ENCODE data around the gene CD83.

CD83 gene

DNA sequence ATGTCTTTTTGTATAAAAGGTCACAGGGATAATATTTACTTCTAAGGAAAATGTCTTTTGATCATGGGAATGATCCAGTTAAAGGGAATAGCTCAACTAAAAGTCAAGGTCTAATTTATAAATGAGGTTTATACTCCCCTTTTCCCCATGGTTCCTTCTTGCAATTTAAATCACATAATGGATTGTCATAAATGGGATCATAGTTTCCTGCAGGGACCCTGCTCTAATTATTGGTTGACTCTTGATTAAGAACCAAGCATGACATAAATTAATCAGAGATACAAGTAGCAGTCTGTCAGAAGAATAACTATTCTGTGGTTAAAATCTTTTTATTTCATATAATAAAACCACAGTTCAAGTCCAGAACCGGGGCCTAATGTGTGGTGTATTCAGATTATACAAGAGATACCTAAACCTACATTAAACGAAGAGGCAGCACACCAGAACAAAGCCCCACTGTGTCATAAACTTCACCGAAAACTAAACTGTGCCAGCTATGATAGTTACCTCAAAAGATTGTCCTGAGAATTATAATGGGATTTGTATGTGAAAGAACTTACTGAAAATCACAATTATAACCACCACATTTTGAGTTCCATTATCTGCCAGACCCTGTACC, 43.0 kb upstream of the CD83 start:
- H3K4me3 ChIP-seq (replicated peaks; ENCODE audit: low read depth, low read length), result peak overlapping the region; percentile 31
- DNase-seq (ENCODE audit: extremely low read depth, low read depth), result no peak
- no peak for TF ChIP-seq CTCF (IDR thresholded peaks at IDR 0.05; ENCODE audit: low read depth, low read length, missing control alignments)

DNA sequence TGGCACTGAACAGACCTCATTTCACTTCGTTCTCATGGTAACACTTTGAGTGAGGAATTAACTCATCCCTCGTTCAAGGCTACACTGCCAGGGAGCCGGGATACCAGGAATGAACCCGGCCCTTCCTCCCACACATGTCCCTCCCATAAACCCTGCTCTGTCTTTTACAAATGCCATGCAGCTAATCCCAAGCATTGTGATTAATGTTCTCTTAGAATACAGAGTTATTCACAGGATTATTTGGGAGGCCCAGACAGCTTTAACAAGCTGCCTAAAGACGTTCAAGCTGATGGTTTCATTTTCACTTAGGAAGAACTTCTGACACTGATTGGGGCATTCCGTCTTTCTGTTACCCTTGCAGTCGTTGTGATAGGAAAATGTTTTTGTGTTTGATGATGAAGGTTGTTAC, 42.5 kb upstream of the CD83 start:
- H3K4me3 ChIP-seq (replicated peaks; ENCODE audit: low read depth, low read length), result peak overlapping the region; percentile 31
- DNase-seq (ENCODE audit: extremely low read depth, low read depth), result no peak
- no peak for TF ChIP-seq CTCF (IDR thresholded peaks at IDR 0.05; ENCODE audit: low read depth, low read length, missing control alignments)

DNA sequence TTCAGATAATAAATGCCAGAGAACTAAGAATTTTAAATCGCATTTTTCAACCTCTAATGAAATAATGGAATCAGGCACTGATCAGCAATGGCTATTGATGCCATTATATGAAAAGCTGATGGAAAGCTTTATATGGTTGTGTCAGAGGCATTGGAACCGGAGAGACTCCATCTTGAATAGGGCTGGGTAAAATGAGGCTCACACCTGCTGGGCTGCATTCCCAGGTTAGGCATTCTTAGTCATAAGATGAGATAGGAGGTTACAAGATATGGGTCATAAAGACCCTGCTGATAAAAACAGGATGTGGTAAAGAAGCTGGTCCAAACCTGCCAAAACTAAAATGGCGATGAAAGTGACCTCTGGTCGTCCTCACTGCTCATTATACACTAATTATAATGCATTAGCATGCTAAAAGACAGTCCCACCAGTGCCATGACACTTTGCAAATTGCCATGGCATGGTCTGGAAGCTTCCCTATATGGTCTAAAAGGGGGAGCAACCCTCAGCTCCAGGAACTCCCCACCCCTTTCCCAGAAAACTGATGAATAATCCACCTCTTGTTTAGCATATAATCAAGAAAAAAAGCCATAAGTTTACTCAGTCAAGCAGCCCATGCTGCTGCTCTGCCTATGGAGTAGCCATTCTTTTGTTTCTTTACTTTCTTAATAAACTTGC, 40.2 kb upstream of the CD83 start:
- DNase-seq (ENCODE audit: extremely low read depth, low read depth), result no peak
- no peak overlapping the region for H3K4me3 ChIP-seq (replicated peaks; ENCODE audit: low read depth, low read length)
- no peak for TF ChIP-seq CTCF (IDR thresholded peaks at IDR 0.05; ENCODE audit: low read depth, low read length, missing control alignments)

GRCh38 chr6:14079433-14079832, 38.1 kb upstream of the CD83 start:
- no peak overlapping the region for H3K4me3 ChIP-seq (replicated peaks; ENCODE audit: low read depth, low read length)
- no peak for DNase-seq (ENCODE audit: extremely low read depth, low read depth)
- no peak for TF ChIP-seq CTCF (IDR thresholded peaks at IDR 0.05; ENCODE audit: low read depth, low read length, missing control alignments)

GRCh38 chr6:14079971-14080370, 37.6 kb upstream of the CD83 start:
- H3K4me3 ChIP-seq (replicated peaks; ENCODE audit: low read depth, low read length), result no peak overlapping the region
- no peak for TF ChIP-seq CTCF (IDR thresholded peaks at IDR 0.05; ENCODE audit: low read depth, low read length, missing control alignments)
- no peak for DNase-seq (ENCODE audit: extremely low read depth, low read depth)

GRCh38 chr6:14081126-14081525, 36.4 kb upstream of the CD83 start:
- no peak for DNase-seq (ENCODE audit: extremely low read depth, low read depth)
- no peak overlapping the region for H3K4me3 ChIP-seq (replicated peaks; ENCODE audit: low read depth, low read length)
- no peak for TF ChIP-seq CTCF (IDR thresholded peaks at IDR 0.05; ENCODE audit: low read depth, low read length, missing control alignments)

Data from HFF-Myc (cell line).